SK-N-SH (cell line): ENCODE results near the gene FIGNL2. TPM values are rescaled to one million over a fixed set of nuclear protein-coding genes. Genes with fewer than 3 reads are reported as not detected.

ENCODE experiments used
- CTCF ChIA-PET: fragments of 300-600, 350-600 bp; formaldehyde crosslinking; extraction: SDS; loops from one replicate; lab custom pipeline; 2021; lab: Yijun Ruan, JAX
- POLR2A ChIA-PET: fragments of 350-600 bp; sonication (Branson Sonifier 250); formaldehyde crosslinking; extraction: SDS; loops from one replicate; lab custom pipeline; 2020; ENCODE audit warnings: antibody characterized with exemption, inconsistent platforms; lab: Yijun Ruan, JAX
- DNase-seq: peaks from one replicate; pipeline ENCODE4 v3.0.0; 2012
- H2AFZ ChIP-seq: fragments of 200-600 bp; sonication (generic); 2 replicates; pipeline ENCODE4 v1.8.1; 2016; ENCODE audit warnings: antibody characterized with exemption, mild to moderate bottlenecking, low read depth
- H3F3A ChIP-seq: fragments of 200-600 bp; sonication (generic); replicated peaks from 2 replicates; pipeline ENCODE3; 2016; ENCODE audit warnings: antibody characterized with exemption, mild to moderate bottlenecking; ENCODE audit not compliant: insufficient read depth
- H3K27ac ChIP-seq, 2 experiments: fragments of 200-500 bp in 1 of 2; fragments of 200-600 bp in 1 of 2; sonication (Bioruptor generic) in 1 of 2; sonication (generic), shearing (Covaris generic) in 1 of 2; 2 replicates each; pipeline versions ENCODE4 v1.5.1 to v1.6.1; 2014 to 2016; ENCODE audit warnings: low read depth in 2 of 2, inconsistent platforms in 1 of 2, low read length in 1 of 2, mild to moderate bottlenecking in 1 of 2, mixed read lengths in 1 of 2
- H3K27me3 ChIP-seq: fragments of 200-600 bp; sonication (generic), shearing (Covaris generic); 2 replicates; pipeline ENCODE4 v1.6.1; 2016; ENCODE audit warnings: mixed run types; ENCODE audit not compliant: insufficient read depth
- H3K36me3 ChIP-seq, 2 experiments: fragments of 200-500 bp in 1 of 2; fragments of 200-600 bp in 1 of 2; sonication (Bioruptor generic) in 1 of 2; sonication (generic) in 1 of 2; replicated peaks in 1 of 2; 2 replicates each; pipeline versions ENCODE3 to v1.5.1; 2014 to 2016; ENCODE audit warnings: low read length in 1 of 2, mild to moderate bottlenecking in 1 of 2; ENCODE audit not compliant: insufficient read depth in 2 of 2, control insufficient read depth in 1 of 2
- H3K4me1 ChIP-seq, 2 experiments: fragments of 200-500 bp in 1 of 2; fragments of 200-600 bp in 1 of 2; sonication (Bioruptor generic) in 1 of 2; sonication (generic), shearing (Covaris generic) in 1 of 2; 2 replicates each; pipeline versions ENCODE4 v1.5.1 to v1.6.1; 2014 to 2016; ENCODE audit warnings: low read depth in 1 of 2, low read length in 1 of 2, mixed run types in 1 of 2; ENCODE audit not compliant: insufficient read depth in 2 of 2, control insufficient read depth in 1 of 2
- H3K4me2 ChIP-seq: fragments of 200-600 bp; sonication (generic), shearing (Covaris generic); 2 replicates; pipeline ENCODE4 v1.6.1; 2017; ENCODE audit warnings: mixed run types
- H3K4me3 ChIP-seq, 2 experiments: fragments of 200-500 bp in 1 of 2; fragments of 200-600 bp in 1 of 2; sonication (Bioruptor generic) in 1 of 2; sonication (generic), shearing (Covaris generic) in 1 of 2; 2 replicates each; pipeline versions ENCODE4 v1.5.1 to v1.8.1; 2014 to 2016; ENCODE audit warnings: low read depth in 2 of 2, inconsistent platforms in 1 of 2, low read length in 1 of 2, mild to moderate bottlenecking in 1 of 2, mixed read lengths in 1 of 2, moderate library complexity in 1 of 2
- H3K79me2 ChIP-seq: fragments of 200-600 bp; sonication (generic); 2 replicates; pipeline ENCODE4 v1.8.1; 2017; ENCODE audit warnings: mild to moderate bottlenecking; ENCODE audit not compliant: insufficient read depth
- H3K9ac ChIP-seq: fragments of 200-600 bp; sonication (generic); 2 replicates; pipeline ENCODE4 v1.6.1; 2017; ENCODE audit warnings: mixed run types
- H3K9me2 ChIP-seq: fragments of 200-600 bp; sonication (generic); 2 replicates; pipeline ENCODE4 v1.6.1; 2017; ENCODE audit warnings: mixed run types
- H3K9me3 ChIP-seq: fragments of 200-600 bp; sonication (generic); 2 replicates; pipeline ENCODE4 v1.6.1; 2017; ENCODE audit warnings: mixed run types, mild to moderate bottlenecking, moderate library complexity
- H4K20me1 ChIP-seq: fragments of 200-600 bp; sonication (generic); 2 replicates; pipeline ENCODE4 v1.6.1; 2017; ENCODE audit warnings: mild to moderate bottlenecking, mixed run types; ENCODE audit not compliant: insufficient read depth
- CTCF ChIP-seq: fragments of 200-600 bp; sonication (generic); IDR thresholded peaks from 2 replicates; pipeline ENCODE4 v1.6.1; 2017; ENCODE audit warnings: antibody characterized with exemption, mild to moderate bottlenecking, moderate library complexity
- GATA2 ChIP-seq: sonication (generic); formaldehyde crosslinking; IDR thresholded peaks from 2 replicates; pipeline ENCODE4 v1.5.0; 2020; ENCODE audit warnings: mild to moderate bottlenecking, missing genetic modification reagents
- MXI1 ChIP-seq: IDR thresholded peaks from 2 replicates; pipeline ENCODE4 v1.6.1; 2012; ENCODE audit warnings: mild to moderate bottlenecking, low read depth, low read length, improper control_type of control experiment
- SMC3 ChIP-seq: IDR thresholded peaks from 2 replicates; pipeline ENCODE4 v1.6.1; 2012; ENCODE audit warnings: low read depth, low read length, improper control_type of control experiment
- USF2 ChIP-seq: fragments of 150-350 bp; IDR thresholded peaks from 2 replicates; pipeline ENCODE4 v1.6.1; 2017; ENCODE audit warnings: antibody characterized with exemption, low read length, low read depth, borderline replicate concordance
- WGBS: methylation state at CpG from one replicate; pipeline ENCODE4 v1.1.6; 2017; ENCODE audit warnings: low lambda C conversion rate; 5-methylcytosine and 5-hydroxymethylcytosine counted together
- polyA plus RNA-seq, 3 experiments: library from polyadenylated mRNA; depleted of rRNA; stranded (reverse); fragments of >200 nt; gene quantifications; 2 replicates each; pipeline ENCODE4 v1.2.3, GENCODE V29; 2012

Gene FIGNL2
- polyA plus RNA-seq, 1 of the 3 experiments (the other 2 are of a cell fraction): 0.05 TPM

- no peak overlapping the region for H3K4me3 ChIP-seq
- no peaks in the 10 kb centered on the region for H3F3A ChIP-seq
- no peak for DNase-seq
- no peak for TF ChIP-seq CTCF
- TF ChIP-seq SMC3: no peak
- TF ChIP-seq GATA2 (CRISPR knock-in tag): no peak
- TF ChIP-seq MXI1: no peak
- POLR2A ChIA-PET: interaction anchor here (0.5 kb wide), 1 partner anchor 70 kb away, joined by 3 read pairs; no protein-coding TSS in a partner anchor
- CTCF ChIA-PET: interaction anchor here (1.1 to 6.0 kb wide), 5 partner anchors 13 to 320 kb away, joined by 3 to 25 read pairs (median 4); no protein-coding TSS in a partner anchor
- no peaks in the 10 kb centered on the region for H3K9me2 ChIP-seq
- no peak overlapping the region for H3K4me2 ChIP-seq
- H3K79me2 ChIP-seq: no peaks in the 10 kb centered on the region
- H3K4me1 ChIP-seq: peaks cover 0 to 22% of the 10 kb centered on the region in 2 experiments; a peak in 1 of 4 replicates
- H4K20me1 ChIP-seq: no peaks in the 10 kb centered on the region
- H3K36me3 ChIP-seq: no peaks in the 10 kb centered on the region
- no peaks in the 10 kb centered on the region for H3K9me3 ChIP-seq
- no peak overlapping the region for H3K9ac ChIP-seq
- WGBS: 81% methylated on average over 8 of the region's 8 CpGs
- no peak overlapping the region for H3K27ac ChIP-seq
- no peaks in the 10 kb centered on the region for H3K27me3 ChIP-seq
- H2AFZ ChIP-seq: no peak overlapping the region
Measured at GRCh38 chr12:51851413-51852124, 3.1 kb upstream of the FIGNL2 start.

- no peaks in the 10 kb centered on the region for H3K79me2 ChIP-seq
- no peaks in the 10 kb centered on the region for H3K27me3 ChIP-seq
- H3K4me3 ChIP-seq: no peak overlapping the region
- no peaks in the 10 kb centered on the region for H3K9me2 ChIP-seq
- no peak for DNase-seq
- no peak overlapping the region for H3K4me2 ChIP-seq
- no peak overlapping the region for H3K27ac ChIP-seq
- H3F3A ChIP-seq: no peaks in the 10 kb centered on the region
- no peak for TF ChIP-seq MXI1
- no peak for TF ChIP-seq USF2
- H2AFZ ChIP-seq: no peak overlapping the region
- H3K4me1 ChIP-seq: peaks cover 0 to 28% of the 10 kb centered on the region in 2 experiments; a peak in 1 of 4 replicates
- no peaks in the 10 kb centered on the region for H4K20me1 ChIP-seq
- no peaks in the 10 kb centered on the region for H3K36me3 ChIP-seq
- 89% methylated on average over 4 of the region's 4 CpGs for WGBS
- H3K9me3 ChIP-seq: no peaks in the 10 kb centered on the region
- POLR2A ChIA-PET: no interaction called here
- H3K9ac ChIP-seq: no peak overlapping the region
- CTCF ChIA-PET: interaction anchor here (0.8 to 6.0 kb wide), 6 partner anchors 18 to 319 kb away, joined by 3 to 25 read pairs (median 4); no protein-coding TSS in a partner anchor
Measured at GRCh38 chr12:51850965-51851299, 2.4 kb upstream of the FIGNL2 start.
